Endothelial cell of coronary artery (primary cell): ENCODE results near the gene LZTS3. TPM values are rescaled to one million over a fixed set of nuclear protein-coding genes. Genes with fewer than 3 reads are reported as not detected.

Experiments
- total RNA-seq: library from RNA; depleted of rRNA; stranded (reverse); fragments of >200 nt; gene quantifications from 2 replicates; pipeline ENCODE4 v1.2.3, GENCODE V29; 2014

The LZTS3 gene
- 2.2 and 4.2 TPM in 2 replicates for total RNA-seq

GRCh38 chr20:3172933-3173609 is at the start of gene LZTS3:
TSS of gene LZTS3 (minus strand) at chr20:3173549. CDS start at chr20:3167163, 6,386 bp downstream.

GRCh38 chr20:3209257-3209945 is 36.1 kb upstream of the LZTS3 start, which contains the start of gene ITPA:
TSS of gene ITPA (plus strand) at chr20:3209498. CDS start at chr20:3209552, 54 bp downstream.

GRCh38 chr20:3204124-3204794 is 30.9 kb upstream of the LZTS3 start, which contains the start of gene DDRGK1:
TSS of gene DDRGK1 (minus strand) at chr20:3204682. CDS start at chr20:3204627, 55 bp downstream.

Other genes starting within 250 kb of the LZTS3 start
- gene GNRH2, start 129.9 kb downstream of the LZTS3 start, total RNA-seq: 0.18 TPM in 1 of 2 replicates, not detected in the other
- gene MRPS26, start 127.5 kb downstream of the LZTS3 start, total RNA-seq: 41.4 and 48.8 TPM in 2 replicates
- gene OXT, start 101.9 kb downstream of the LZTS3 start, total RNA-seq: not detected in 2 replicates
- not detected in 2 replicates for gene AVP, start 88.8 kb downstream of the LZTS3 start, total RNA-seq
- gene FASTKD5, start 13.7 kb downstream of the LZTS3 start, total RNA-seq: 15.6 and 16.7 TPM in 2 replicates
- 1.8 and 2.0 TPM in 2 replicates for gene UBOX5, start 13.7 kb downstream of the LZTS3 start, total RNA-seq
- gene DDRGK1, start 31.1 kb upstream of the LZTS3 start, total RNA-seq: 26.1 and 37.9 TPM in 2 replicates
- 26.3 and 34.4 TPM in 2 replicates for gene ITPA, start 35.9 kb upstream of the LZTS3 start, total RNA-seq
- gene SLC4A11, start 65.6 kb upstream of the LZTS3 start, total RNA-seq: 4.1 TPM in 2 replicates
- 8.5 and 12.2 TPM in 2 replicates for gene DNAAF9, start 234.1 kb upstream of the LZTS3 start, total RNA-seq